ENCODE measurements around the gene LHX1.

The LHX1 gene

GRCh38 chr17:36932383-36932693, 4.9 kb upstream of the LHX1 start:
- no peak for TF ChIP-seq CTCF (conservative IDR thresholded peaks at IDR 0.05)
- H3K27ac ChIP-seq, result peak overlapping the region; percentile 54; the same call in 1 of the 2 replicates

- no peak for TF ChIP-seq CTCF (conservative IDR thresholded peaks at IDR 0.05)
- no peak overlapping the region for H3K27ac ChIP-seq
Measured at GRCh38 chr17:36932694-36933511, 4.4 kb upstream of the LHX1 start.

DNA sequence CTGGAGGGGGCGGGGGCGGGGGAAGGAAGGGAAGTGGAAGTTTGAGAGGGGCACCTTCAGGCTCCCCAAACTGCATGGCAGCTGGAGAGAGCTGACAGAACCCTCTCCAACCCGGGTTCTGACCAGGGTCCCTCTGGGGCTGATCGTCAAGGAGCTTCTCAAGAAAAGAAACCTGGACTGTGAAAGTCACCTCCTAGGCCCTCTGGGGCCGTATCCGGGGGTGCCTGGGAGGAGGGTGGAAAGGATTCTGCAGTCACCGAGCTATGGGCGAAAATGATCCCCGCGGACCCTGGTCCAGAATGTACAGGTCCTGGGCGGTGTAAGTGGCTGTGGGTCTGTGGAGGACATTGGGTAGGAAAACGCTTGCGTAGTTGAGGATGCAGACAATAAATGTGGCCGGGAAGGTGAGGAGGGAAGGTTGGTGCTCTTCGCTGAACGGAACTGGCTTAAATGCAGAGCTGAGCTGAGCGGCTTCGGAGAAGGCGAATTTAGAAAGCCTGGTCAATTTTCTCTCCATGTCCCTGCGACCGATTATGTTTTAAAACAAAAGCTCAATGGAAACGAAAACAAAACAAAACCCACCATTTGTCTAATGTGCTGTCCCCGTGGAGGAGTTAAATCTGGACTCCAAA, 3.6 kb upstream of the LHX1 start:
- no peak for TF ChIP-seq CTCF (conservative IDR thresholded peaks at IDR 0.05)
- no peak overlapping the region for H3K27ac ChIP-seq

DNA sequence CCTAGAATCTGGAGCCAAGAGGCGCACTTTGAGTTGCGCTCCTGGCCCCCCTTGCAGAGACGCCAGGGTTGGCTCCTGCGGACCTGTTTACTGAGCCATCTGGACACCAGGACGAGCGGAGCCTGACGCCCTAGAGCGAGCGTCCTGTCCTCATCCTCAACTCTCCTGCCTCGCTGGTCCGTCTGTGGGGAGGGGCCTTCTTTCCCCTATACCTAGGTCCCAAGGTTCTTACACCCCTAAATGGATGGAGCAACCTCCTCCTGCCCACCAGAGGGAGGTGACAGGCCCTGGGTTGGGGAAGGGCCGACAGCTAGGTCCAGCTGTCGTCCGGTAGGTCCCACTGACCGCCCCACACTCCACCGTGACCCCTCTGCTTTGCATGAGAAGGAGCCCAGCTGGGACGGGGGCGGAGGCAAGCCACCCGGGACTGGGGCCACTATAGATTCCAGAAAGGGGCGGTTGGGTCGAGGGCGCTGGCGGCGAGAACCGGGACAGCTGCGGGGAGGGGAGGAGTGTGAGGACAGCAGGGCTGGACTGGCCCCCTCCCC, 3.1 kb upstream of the LHX1 start:
- H3K27ac ChIP-seq, result no peak overlapping the region
- TF ChIP-seq CTCF (conservative IDR thresholded peaks at IDR 0.05), result no peak

DNA sequence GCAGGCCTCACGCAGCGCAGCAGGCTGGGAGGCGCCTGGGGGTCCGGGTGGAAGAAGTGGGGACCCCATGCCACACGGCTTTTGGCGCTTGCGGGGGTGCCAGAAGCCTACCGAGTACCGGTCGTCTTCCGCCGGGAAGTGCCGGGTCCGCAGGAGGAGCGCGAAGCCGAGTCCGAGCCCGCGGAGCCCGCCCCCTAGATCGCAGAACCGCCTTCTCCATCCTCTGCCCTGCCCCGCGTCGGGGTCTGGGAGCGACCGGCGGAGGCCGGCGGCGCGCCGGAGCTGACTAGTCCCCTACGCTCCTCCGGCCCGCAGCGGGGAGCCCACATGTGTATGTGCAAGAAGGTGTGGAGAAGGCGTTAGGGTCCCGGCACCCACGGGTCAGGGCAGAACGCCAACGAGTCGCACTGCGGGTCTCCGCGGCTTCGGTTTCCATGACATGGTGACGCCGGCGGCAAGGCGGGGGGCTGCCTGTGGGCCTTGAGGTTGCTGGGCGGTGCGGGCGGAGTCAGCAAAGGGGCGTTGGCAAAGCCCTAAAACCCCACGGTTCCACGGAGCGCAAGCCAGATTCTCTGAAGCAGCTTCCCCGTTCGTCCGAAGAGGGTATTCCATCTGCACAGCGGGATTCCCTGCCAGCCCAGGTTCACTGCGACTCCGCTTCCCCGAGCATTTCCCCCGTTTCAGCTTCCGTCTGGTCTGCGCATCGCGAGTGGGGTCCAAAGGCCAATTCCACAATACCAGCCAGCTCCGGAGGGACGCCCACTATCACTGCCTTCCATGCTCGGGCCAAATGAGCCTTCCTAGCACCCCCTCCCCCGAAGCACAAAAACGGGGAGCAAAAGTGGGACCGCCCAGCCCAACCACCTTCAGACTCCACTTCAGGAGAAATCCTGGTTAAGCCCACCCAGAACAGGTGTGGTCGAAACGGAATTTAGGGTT, 2.3 kb upstream of the LHX1 start:
- H3K27ac ChIP-seq, result no peak overlapping the region
- no peak for TF ChIP-seq CTCF (conservative IDR thresholded peaks at IDR 0.05)

- H3K27ac ChIP-seq, result peak overlapping the region; percentile 50; the same call in 1 of the 2 replicates
- no peak for TF ChIP-seq CTCF (conservative IDR thresholded peaks at IDR 0.05)
Measured at GRCh38 chr17:36935671-36936454, 1.4 kb upstream of the LHX1 start.

Measured in VCaP (cell line).